HEK293T (cell line): ENCODE results near the gene AEN.

Source experiments
- SP1 ChIP-seq: fragments of 450-650 bp; IDR thresholded peaks from 2 replicates; pipeline ENCODE4 v1.6.1; 2017
- SUZ12 ChIP-seq: fragments of 450-650 bp; IDR thresholded peaks from 2 replicates; pipeline ENCODE4 v1.6.1; 2016; ENCODE audit warnings: mild to moderate bottlenecking

GRCh38 chr15:88616240-88616639, 4.9 kb upstream of the AEN start:
- TF ChIP-seq SUZ12, result no peak
- no peak for TF ChIP-seq SP1
